HUES6 (cell line): ENCODE measurements around the gene C3orf49.

Source experiments
- H3K27ac ChIP-seq: 2 replicates; pipeline ENCODE4 v1.7.0; 2013; ENCODE audit warnings: low read depth, mild to moderate bottlenecking, low read length, inconsistent platforms
- H3K27me3 ChIP-seq: 2 replicates; pipeline ENCODE4 v1.6.1; 2013; ENCODE audit warnings: low read length; ENCODE audit not compliant: control insufficient read depth, insufficient read depth
- H3K36me3 ChIP-seq: 2 replicates; pipeline ENCODE4 v1.6.1; 2013; ENCODE audit warnings: low read length; ENCODE audit not compliant: control insufficient read depth, insufficient read depth
- H3K4me1 ChIP-seq: 2 replicates; pipeline ENCODE4 v1.6.1; 2013; ENCODE audit warnings: low read length; ENCODE audit not compliant: control insufficient read depth, insufficient read depth
- H3K4me3 ChIP-seq: 2 replicates; pipeline ENCODE4 v1.5.1; 2013; ENCODE audit warnings: low read depth, low read length
- H3K9ac ChIP-seq: one replicate; pipeline ENCODE4 v1.6.1; 2013; ENCODE audit warnings: mild to moderate bottlenecking, low read length
- H3K9me3 ChIP-seq: 2 replicates; pipeline ENCODE4 v1.6.1; 2013; ENCODE audit warnings: low read depth, low read length; ENCODE audit not compliant: control insufficient read depth, insufficient read depth

The C3orf49 gene

DNA sequence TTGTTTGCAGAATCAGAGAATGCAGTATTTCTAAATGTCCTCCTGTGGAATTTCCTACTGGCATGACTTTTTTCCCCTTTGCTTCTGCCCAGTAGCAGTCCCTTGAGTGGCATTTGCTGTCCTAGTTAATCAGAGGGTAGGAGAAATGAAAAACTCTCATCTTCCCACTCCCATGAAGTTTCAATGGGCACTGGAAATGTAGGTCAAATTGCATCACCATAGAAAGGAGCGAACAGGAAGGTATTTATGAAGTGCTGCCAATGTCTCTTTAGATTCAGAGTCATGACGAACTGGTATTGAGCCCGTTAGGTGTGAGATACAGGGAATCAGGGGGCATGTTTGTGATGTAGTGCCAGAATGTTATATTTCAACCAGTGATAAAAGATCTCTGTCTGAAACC lies 67.8 kb downstream of the C3orf49 start:
- H3K4me1 ChIP-seq = peaks cover 7% of the 10 kb centered on the region
- no peaks in the 10 kb centered on the region for H3K27me3 ChIP-seq
- H3K27ac ChIP-seq = no peak overlapping the region
- H3K36me3 ChIP-seq = no peaks in the 10 kb centered on the region
- H3K4me3 ChIP-seq = no peak overlapping the region
- H3K9ac ChIP-seq = no peak overlapping the region
- H3K9me3 ChIP-seq = no peaks in the 10 kb centered on the region

DNA sequence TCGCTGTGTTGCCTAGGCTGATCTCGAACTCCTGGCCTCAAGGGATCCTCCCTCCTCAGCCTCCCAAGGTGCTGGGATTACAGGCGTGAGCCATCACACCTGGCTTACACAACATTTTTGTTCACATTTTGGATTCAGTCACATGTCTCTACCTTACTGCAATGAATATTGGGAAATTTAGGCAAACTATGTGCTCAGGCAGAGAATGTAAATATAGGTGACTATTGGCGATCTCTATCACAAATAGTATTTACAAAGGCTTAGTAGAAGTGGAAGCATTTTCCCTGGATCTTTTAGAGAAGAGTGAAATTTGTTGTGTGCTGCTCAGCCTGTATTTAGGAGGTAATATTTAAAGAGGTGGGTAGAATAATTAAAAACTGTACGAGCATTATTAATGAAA lies 72.4 kb downstream of the C3orf49 start:
- Histone ChIP-seq H3K4me3 (no peak overlapping the region), H3K27ac (no peak overlapping the region), H3K4me1 (peaks cover 17% of the 10 kb centered on the region), H3K9me3 (no peaks in the 10 kb centered on the region), H3K9ac (no peak overlapping the region), H3K36me3 (no peaks in the 10 kb centered on the region), H3K27me3 (no peaks in the 10 kb centered on the region)

DNA sequence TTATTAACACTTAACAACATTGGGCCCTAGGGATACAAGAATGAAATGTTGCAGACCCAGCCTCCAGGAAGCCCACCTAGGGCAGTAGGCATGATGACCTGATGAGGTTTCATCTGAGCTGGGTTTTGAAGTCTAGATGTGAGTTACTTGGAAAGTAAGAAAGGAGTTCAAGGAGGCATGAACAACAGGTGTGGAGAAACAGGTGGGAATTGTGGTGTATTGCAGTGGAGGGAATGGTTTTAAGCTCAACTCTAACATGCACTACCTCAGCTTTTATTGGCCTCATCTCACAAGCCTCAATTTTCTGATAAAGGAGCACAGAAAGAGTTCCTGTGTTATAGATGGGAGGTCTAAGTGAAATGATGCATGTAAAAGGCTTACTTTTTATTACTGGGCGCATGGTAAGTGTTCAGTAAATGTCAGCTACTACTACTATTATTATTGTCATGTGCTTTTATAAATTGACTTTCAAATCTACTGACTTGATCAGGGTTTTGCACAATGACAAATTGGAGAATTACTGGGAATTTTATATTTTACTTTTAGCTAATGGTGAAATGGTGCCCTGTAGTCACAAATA lies 73.8 kb downstream of the C3orf49 start:
- no peak overlapping the region for H3K27ac ChIP-seq
- peaks cover 13% of the 10 kb centered on the region for H3K4me1 ChIP-seq
- H3K36me3 ChIP-seq = no peaks in the 10 kb centered on the region
- no peaks in the 10 kb centered on the region for H3K9me3 ChIP-seq
- no peak overlapping the region for H3K9ac ChIP-seq
- H3K4me3 ChIP-seq = no peak overlapping the region
- H3K27me3 ChIP-seq = no peaks in the 10 kb centered on the region

DNA sequence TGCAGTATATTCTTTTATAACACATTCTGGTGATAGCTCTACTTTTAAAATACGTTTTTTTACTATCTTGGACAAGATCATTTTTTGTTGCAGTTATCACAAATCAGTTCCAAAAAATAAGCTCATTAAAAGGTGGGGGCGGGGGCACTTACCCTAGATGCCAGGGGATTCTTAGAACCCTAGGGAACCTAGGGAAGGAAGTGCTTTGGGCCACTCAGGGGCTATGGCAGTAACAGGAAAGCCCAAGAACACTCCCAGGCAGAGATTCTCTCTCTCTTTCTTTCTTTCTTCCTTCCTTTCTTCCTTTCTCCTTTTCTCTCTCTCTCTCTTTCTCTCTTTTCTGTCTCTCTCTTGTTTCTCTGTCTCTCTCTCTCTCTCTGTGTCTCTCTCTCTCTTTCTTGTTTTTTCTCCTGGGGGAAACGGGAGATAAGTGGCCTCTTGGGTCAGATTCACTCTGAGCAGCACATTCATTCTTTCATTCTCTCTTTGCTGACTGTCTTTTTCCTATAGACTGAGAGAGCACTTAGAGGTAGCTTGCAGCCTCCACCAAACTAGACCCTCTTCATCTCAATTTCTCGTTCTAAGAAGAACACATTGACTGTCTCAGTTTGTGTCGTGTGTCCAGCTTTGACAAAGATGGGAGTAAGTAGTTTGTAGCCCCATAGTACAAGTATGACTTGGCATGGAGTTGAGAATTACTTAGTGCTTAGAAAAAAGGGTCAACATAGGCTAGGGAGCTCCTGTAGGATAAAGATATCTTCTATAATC lies 76.5 kb downstream of the C3orf49 start:
- no peaks in the 10 kb centered on the region for H3K27me3 ChIP-seq
- H3K9me3 ChIP-seq = no peaks in the 10 kb centered on the region
- H3K9ac ChIP-seq = no peak overlapping the region
- H3K4me1 ChIP-seq = peaks cover 13% of the 10 kb centered on the region
- no peak overlapping the region for H3K27ac ChIP-seq
- peaks cover 11% of the 10 kb centered on the region for H3K36me3 ChIP-seq
- no peak overlapping the region for H3K4me3 ChIP-seq

DNA sequence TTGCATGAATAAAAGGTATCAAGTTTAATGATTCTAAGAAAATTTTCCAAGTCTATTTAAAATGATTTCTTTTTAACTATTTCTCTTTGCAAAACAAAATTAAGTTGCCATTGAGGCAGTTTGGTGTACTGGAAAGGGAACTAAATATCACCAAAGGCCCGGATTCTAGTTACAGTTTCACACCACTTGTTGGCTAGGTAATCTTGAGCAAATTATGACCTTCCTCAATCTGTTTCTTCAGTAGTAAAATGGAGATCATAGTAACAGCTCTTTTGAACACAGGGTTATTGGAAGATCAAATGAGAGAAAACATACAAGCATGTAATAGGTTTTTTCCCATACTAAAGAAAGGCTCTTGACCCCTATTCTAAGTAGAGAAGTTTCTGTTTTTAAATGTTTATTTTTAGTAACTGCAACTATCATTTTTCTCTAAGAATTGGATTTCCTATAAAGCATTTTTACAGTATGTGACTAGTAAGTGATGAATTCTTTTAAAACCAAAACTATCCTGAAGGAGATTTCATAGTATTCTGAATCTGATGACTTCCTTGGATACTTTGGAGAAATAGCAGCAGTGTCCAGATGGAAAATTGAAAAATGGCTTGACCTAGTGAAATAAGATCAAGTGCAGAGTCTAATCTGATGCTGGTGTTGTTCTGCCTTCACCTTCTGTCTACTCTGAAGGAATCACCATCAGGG lies 77.4 kb downstream of the C3orf49 start:
- no peaks in the 10 kb centered on the region for H3K27me3 ChIP-seq
- no peak overlapping the region for H3K27ac ChIP-seq
- H3K36me3 ChIP-seq = peaks cover 16% of the 10 kb centered on the region
- H3K9me3 ChIP-seq = no peaks in the 10 kb centered on the region
- H3K4me1 ChIP-seq = peaks cover 13% of the 10 kb centered on the region
- H3K9ac ChIP-seq = no peak overlapping the region
- no peak overlapping the region for H3K4me3 ChIP-seq
